RCC 7860 (cell line): ENCODE results near the gene PNPO.
A peak's percentile ranks its signal among the peaks of the same experiment; 100 is the strongest.

Experiments used
- DNase-seq: peaks from one replicate; pipeline ENCODE4 v3.0.0-alpha.2; 2015; ENCODE audit warnings: low spot score
- FAIRE-seq: peaks from 2 replicates; lab custom pipeline; 2012; peaks lifted over from hg19 to GRCh38; lab: Jason Lieb, UNC

The PNPO gene

GRCh38 chr17:47941246-47942095 is at the start of gene PNPO:
Gene PNPO (plus strand): TSS chr17:47941571. CDS start chr17:47941676, 105 bp downstream.
- FAIRE-seq: peak; percentile 93
- DNase-seq: peak; percentile 97

GRCh38 chr17:47894498-47895346 is 46.6 kb upstream of the PNPO start:
- DNase-seq: no peak
- no peak for FAIRE-seq

- FAIRE-seq (no peak), DNase-seq (no peak)
These were observed 46.0 kb upstream of the PNPO start for GRCh38 chr17:47895347-47895855.

- DNase-seq: peak; percentile 100
- peak; percentile 91 for FAIRE-seq
These were observed 45.3 kb upstream of the PNPO start, which contains the start of gene SP2 for GRCh38 chr17:47895856-47896671. Gene SP2 (plus strand): TSS chr17:47896236. CDS start chr17:47896287, 51 bp downstream.

GRCh38 chr17:47896672-47897490 is 44.5 kb upstream of the PNPO start:
- no peak for FAIRE-seq
- DNase-seq: no peak

GRCh38 chr17:47897561-47897960 is 43.8 kb upstream of the PNPO start:
- DNase-seq (no peak), FAIRE-seq (no peak)

GRCh38 chr17:47898241-47898640 is 43.1 kb upstream of the PNPO start:
- FAIRE-seq (no peak), DNase-seq (no peak)

GRCh38 chr17:47899643-47900042 is 41.7 kb upstream of the PNPO start:
- no peak for FAIRE-seq

GRCh38 chr17:47901423-47901822 is 39.9 kb upstream of the PNPO start:
- no peak for FAIRE-seq

More at GRCh38 chr17:47899643-47900042, 41.7 kb upstream of the PNPO start:
- DNase-seq: no peak

GRCh38 chr17:47902039-47902744 is 39.2 kb upstream of the PNPO start:
- no peak for DNase-seq
- no peak for FAIRE-seq

More at GRCh38 chr17:47901423-47901822, 39.9 kb upstream of the PNPO start:
- no peak for DNase-seq

- FAIRE-seq: no peak
These were observed 36.1 kb upstream of the PNPO start for GRCh38 chr17:47905221-47905733.

GRCh38 chr17:47906443-47906842 is 34.9 kb upstream of the PNPO start:
- DNase-seq (no peak), FAIRE-seq (no peak)

More at GRCh38 chr17:47905221-47905733, 36.1 kb upstream of the PNPO start:
- DNase-seq: no peak

GRCh38 chr17:47907932-47908562 is 33.3 kb upstream of the PNPO start:
- DNase-seq: no peak
- FAIRE-seq: no peak

GRCh38 chr17:47913050-47913449 is 28.3 kb upstream of the PNPO start:
- FAIRE-seq (no peak), DNase-seq (no peak)

- FAIRE-seq: no peak
- no peak for DNase-seq
These were observed 26.9 kb upstream of the PNPO start for GRCh38 chr17:47914306-47914948.

- DNase-seq (no peak), FAIRE-seq (no peak)
These were observed 25.5 kb upstream of the PNPO start for GRCh38 chr17:47915776-47916398.

- no peak for DNase-seq
- no peak for FAIRE-seq
These were observed 24.7 kb upstream of the PNPO start for GRCh38 chr17:47916489-47917208.
